Stimulated activated CD8-positive, alpha-beta memory T cell treated with anti-CD3 and anti-CD28 coated beads, Interleukin-7, amount 100 ng/mL, for 4 hours (primary cell): Measurements from ENCODE around the gene UXS1.

ENCODE experiments used
- DNase-seq, 2 donors: peaks; one replicate each; pipeline ENCODE4 v3.0.0-alpha.2; 2020; ENCODE audit warnings: low read depth in 2 of 2

The UXS1 gene

DNA sequence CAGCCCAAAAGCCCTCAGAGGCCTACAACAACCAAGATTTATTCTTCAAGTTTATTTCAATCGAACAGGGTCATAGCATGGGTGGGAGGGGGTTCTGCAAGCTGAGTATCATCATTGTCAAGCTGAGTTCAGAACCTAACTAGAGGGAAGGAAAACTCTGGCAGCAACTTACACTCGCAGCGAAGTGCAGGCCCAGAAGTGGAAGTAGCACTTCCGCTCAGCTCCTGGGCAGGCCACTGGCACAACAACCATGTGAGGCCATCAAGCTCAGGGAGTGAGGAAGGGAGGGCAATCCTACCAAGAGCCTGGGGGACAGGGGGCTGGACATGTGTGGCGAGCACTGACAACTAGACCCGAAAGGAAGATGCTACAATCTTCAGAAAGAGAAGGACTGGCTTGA, 4.8 kb downstream of the UXS1 start:
- no peak for DNase-seq

DNA sequence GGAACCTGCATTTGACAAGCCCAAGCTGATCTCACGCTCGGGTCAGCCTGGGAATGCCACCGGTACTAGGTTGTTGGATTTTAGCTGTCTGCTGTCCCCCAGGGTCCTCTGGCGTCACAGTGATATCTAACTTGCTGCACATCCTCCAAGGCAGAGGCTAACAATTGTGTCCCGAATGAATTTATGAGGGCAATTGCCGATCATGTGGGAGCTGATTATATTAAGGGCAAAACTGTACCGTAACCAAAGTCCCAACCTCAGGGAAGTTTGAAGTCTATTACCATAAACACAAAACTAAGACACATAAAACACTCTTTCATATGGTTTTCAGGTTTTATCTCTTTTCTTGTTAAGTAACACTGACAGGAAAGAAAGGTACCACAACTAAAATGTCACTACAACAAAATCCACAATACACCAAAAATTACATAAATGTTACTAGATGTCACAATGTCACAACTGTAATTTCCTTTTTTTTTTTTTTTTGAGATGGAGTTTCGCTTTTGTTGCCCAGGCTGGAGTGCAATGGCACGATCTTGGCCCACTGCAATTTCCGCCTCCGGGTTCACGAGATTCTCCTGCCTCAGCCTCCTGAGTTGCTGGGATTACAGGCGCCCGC, 6.7 kb downstream of the UXS1 start:
- DNase-seq, result no peak

DNA sequence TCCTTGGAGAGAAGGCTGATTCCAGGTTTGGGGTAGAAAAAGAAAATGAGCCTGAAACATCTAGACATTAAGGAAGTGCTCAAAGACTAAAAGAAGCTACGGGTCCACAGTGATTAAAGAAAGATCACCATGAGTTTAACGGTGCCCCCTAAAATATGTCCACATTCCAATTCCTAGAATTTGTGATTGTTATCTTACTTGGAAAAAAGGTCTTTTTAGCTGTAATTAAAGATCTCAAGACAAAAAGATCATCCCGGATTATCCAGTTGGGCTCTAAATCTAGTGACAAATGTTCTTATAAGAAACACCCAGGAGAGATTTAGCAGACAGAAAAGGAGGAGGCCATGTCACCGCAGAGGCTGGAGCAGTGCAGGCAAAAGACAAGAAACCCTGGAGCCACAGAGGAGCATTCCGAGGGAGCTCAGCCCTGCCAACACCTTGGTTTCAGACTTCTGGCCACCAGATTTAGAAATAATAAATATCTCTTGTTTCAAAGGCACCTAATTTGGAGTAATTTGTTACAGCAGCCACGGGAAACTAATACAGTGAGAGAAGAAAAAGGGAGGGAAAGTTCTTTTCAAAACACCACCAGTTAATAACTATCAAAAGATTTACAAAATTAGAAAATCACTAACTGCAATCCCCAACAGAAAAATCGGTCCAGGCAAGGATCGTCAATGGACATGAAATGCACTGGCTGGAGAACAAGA, 8.5 kb downstream of the UXS1 start:
- DNase-seq, result no peak

DNA sequence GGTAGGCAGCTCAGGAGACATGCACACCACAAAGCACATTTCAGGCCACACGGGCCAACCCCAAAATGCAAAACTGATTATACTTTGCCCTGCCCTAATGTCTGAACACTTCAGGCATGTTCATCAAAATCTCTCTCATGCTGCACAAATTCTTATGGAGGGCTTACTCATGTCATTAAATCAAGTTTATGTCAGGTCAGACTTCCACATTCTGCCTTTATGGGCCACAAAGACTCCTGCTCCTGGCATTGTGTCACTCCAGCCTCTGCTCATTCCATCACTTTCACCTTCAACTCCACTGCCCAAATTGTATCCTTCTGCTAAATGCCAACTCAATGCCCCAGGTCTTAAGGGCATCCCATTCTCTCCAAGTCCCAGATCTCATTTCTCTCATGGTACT, 9.2 kb downstream of the UXS1 start:
- DNase-seq, result no peak

DNA sequence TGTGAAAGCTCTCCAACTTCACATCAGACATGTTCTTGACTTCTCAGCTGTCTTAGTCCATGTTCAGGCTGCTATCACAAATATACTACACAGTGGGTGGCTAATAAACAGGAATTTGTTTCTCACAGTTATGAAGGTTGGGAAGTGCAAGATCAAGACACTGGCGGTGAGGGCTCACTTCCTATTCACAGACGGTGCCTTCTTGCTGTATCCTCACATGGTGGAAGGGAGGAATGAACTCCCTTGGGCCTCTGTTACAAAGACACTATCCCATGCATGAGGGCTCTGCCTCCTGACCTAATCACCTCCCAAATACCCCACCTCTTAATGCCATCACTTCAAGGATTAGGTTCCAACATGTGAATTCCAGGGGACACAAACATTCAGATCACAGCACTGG, 9.7 kb downstream of the UXS1 start:
- no peak for DNase-seq

DNA sequence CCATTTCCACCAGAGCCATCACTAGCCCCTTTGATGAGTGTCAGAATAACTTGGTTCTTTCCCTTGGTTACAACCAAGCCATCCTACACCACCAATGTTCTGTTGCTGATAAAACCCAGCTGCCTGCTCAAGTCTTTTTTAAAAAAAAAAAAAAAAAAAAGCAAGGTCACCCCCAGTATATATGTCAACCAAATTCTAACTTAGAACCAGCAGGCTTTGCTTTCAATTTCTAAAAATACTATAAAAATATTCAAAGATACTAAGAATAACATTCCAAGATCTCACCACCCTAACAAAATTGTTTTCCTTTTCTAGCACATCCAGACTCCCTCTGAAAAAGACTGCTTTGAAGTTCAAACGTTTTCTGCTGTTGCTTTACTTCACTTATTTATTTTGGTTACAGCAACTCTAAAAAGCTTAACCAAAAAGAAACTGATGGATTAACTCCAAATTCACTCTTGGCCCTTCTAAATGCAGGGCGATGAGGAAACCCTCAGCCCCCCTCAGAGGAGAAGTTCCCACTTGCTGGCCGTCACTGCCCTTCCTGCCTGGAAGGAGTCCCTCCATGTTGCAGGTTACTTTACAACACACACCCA, 10.9 kb downstream of the UXS1 start:
- no peak for DNase-seq

DNA sequence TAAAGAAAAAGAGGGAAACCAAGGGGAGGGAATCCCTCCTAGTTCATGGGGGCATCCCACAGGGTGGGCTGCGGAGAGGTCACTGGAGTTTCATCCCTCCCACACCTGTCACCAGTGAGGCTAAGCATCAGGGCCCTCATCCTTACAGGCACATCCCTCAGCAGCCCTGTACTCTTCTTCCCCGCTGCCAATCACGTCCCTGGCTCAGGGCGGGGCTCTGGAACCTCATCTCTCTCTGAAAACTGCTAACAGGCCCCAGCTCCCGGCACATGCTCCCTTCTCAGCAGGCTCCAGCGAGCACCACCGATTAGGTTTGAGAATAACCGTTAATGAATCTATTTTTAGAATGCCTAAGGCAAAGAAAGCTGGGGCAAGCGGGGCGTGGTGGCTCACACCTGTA, 13.0 kb downstream of the UXS1 start:
- DNase-seq, result no peak

DNA sequence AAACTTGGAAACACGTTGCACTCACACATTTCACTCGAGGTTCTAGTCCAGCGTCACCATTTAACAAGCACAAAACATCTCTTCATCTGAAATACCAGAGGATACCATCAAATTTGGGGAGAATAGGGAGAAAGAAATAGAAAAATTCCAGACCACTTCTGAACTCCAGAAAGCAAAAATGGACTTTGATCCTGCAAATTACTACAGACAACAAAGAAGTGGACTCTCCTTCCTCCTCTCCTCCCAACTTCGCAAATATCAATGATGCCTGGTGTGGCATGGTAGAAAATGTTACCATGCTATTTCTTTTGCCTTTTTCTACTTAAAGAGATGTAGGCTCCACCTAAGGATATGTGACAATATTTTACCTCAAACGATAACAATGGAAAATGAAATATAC, 13.5 kb downstream of the UXS1 start:
- no peak for DNase-seq

DNA sequence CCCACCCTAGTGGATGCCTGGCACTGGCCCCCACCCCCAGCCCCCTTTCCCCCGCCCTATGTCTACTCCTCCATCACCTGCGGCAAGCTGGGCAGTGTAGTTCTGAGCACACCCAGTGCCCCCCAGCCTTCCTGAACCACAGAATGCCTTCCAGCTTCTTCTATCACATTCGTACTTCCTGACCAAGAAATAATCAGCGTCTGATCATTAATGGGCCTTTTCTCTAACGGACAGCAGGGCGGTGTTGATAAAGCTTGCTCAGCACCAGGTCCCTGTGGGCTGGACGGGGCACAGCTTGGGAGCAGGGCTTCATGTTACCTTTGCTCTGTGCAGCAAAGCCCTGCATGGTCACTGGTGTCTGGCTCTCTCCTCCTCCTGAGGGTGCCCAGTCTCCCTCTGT, 15.4 kb downstream of the UXS1 start:
- no peak for DNase-seq

DNA sequence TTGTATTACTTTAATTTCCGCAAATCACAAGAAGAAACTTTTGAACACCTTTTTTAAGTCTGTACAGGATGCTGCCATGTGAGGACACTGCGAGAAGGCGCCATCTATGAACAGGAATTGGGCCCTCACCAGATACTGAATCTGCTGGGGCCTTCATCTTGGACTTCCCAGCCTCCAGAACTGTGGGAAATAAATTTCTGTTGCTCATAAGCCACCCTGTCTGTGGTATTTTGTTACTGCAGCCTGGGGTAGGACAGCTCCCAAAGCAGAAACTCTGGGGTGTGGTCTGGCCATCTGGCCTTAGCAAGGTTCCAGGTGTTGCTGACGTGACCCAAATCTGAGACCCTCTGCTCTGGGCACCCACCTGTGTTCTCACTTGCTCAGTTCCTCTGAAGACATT, 16.5 kb downstream of the UXS1 start:
- DNase-seq, result no peak

DNA sequence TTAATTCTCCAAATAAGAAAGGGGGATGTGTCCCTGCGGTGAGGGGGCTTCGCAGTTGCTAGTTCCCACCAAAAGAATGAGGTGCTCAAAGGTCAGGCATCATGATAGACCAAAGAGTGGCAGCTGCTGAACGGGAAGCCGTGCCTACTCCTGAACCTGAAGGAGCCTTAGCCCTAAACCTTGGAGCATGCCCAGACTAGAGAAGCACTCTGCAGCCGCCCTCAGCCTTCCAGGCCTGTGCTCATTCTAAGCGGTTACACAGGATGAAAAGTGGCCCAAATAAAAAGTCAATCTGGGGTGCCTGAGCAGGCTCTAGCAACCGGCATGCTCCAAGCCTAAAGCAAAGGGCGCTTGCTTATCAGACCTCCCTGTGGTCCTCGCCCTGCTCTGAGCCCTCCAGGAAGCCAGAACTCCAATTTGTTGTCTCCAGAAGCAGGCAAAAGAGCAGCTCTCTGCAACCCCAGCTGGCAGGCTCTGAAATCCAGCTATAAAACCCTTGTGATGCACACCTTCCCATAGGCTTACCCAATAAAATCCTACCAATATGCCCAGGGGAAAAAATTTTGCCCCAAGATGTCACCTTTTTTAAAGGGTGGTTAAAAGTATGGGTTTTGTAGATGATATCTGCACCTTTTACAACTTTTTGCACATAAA, 17.5 kb downstream of the UXS1 start:
- no peak for DNase-seq

DNA sequence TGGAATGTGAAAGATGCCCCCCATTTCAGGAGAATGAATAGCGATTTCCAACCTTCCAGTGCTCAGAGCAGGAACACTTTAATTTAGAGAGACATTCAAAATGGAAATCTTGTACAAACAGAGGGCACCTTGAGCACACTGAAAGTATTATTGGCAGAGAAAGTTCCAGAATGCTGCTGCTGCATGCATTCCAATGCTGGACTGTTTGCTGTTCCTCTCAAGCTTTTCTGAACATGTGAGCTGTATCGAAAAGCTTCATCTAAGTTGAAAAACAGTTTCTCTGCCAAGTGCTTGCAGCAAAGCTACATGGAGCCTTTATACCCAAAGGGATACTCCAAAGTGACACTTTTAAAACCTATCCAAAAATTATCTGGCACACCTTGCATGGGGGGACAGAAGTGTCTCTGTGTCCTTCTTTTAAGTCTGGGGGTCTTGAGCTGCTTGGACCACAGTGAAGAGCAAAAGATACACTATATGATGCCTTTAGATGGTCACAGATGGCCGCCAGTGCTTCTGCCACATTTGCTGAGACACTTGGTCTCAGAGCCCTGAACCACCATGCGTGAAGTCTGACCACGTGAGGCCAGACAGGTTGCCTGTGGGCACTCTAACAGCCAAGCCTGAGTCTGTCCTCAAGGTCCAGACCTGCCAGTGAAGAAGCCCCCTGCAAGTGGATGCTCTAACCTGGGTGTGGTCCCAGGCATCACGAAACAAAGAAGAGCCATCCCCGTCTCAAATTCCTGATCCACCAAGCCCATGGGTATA, 18.8 kb downstream of the UXS1 start:
- no peak for DNase-seq

DNA sequence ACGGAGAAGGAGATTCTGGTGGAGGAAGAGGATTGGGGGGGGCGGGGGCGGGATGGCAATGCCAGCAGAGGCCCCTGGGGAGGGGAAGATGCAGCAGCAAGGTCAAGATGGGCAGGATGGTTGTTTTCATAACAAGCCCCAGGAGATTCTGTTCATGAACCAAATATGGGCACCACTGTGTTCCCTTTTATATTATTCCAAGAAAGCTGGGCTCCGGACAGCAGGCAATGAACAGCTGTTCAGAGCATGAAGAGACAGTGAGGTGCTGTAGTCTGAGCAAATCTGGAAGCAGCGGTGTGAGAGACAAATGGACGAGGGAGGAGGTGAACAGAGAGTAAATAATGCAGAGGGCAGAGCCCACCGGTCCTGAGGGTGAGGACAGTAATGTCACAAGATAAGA, 20.0 kb downstream of the UXS1 start:
- DNase-seq, result no peak

DNA sequence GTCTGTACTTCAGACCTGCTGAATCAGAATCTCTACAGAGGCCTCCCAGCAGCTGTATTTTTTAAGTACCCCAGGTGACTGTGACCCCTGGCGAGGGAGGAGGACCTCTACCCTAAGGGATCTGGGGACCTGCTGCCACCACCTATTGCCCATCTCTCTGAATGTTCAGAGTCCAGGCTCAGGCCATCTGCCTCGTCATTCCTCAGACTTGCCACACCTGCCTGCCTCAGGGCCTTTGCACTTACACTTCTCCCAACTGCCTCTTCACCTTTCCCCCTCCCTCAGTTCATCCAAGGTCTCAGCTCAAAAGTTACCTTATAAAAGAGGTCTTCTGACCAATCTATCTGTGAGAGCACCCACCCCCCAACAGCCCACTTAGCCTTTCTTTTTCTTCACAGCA, 21.5 kb downstream of the UXS1 start:
- DNase-seq, result no peak

DNA sequence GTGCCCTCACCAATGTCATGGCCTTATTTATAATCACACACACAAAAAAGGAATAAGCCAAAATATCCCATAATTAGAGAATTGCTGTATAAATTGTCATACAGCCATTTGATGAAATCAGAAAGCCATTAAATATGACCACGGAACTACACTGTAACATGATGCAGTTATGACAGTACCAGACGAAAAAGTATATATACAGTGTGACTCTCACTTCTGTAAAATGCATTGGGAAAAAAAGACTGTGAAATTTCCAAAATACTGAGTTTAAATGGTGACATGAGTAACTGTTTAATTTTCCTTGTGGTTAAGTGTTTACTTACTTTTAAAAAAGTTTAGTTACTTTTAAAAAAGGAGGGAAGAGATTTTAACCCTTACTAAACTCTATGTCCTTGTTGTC, 25.4 kb downstream of the UXS1 start:
- DNase-seq, result no peak

DNA sequence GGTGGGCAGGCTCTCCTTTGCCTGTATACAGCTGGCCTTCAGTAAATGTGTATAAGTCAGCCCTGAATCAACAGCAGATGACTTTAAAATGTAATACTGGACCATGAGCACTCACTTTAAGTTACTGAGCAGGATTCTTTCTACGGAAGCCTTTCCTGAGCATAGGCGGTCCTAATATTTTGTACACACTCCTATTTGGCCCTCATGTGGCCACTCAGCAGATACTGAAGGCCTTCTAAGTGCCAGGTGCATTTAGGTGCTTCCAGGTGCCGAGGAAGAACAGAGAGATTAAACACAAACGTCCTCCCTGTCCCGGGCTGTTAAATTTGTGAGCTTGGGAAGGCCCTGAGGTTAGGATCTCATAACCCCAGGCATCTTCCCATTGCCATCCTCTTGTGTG, 27.0 kb downstream of the UXS1 start:
- DNase-seq, result no peak

DNA sequence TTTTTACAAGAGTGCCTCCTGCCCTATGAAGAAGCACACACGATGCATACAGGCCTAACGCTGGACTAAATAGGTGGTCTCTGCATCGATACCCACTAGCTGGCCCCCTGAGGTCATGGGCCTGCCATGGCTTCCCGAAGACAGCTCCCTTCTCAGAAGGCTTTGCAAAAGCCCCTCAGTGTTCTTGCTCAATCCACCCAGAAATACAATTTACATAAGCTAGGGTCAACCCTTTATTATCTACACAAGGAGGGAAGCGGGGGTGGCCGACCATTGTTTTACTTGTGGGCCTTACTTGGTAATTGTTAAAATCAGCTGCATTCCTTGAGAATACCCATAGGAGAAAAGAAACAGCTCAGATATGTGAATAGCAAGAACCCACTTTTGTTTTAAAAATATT, 28.5 kb downstream of the UXS1 start:
- DNase-seq, result no peak

DNA sequence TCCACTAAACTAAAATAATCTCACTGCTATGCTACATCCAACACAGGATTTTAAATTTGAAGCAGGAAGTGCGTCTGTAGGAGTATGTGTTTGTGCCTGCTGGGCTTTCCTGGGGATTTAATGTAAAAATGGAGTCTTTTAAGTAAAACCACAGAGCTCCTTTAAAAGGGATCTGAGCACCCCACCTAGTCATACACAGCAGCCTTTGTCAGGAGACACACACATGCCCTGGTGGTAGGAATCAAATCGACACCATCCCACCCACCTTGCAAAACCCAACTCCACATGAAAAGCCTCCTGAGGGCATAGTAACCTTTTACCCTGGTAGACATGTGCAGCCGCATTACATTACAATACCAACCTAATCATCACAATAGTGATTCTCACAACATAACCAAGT, 29.1 kb downstream of the UXS1 start:
- DNase-seq, result no peak

DNA sequence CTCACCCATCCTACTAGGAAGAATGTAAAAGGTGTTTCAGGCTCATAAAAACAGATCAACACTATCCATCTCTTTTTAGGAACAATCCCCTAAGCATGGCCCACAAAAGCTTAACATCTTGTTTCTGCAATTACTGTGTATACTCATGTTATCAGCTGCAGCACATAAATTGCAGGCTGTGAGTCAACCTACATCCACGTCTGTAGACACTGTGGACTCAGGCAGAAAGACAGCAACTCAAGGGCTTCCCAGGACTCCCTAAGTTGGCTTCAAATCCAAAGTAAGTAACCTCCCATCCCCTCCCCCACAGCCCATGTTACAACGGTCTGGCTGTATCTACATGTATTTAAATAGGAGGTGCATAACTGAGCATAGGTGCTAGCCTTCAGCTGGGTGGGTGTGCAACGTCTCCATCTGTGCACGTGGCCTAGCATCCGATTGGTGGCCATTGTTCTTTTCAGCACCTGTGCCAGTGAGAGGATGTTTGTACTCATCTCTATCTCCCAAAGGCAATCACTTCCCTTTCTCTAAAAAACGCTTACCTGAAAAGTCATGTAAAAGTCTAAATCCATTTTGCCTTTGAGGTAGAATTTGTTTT, 30.1 kb downstream of the UXS1 start:
- DNase-seq, result no peak

DNA sequence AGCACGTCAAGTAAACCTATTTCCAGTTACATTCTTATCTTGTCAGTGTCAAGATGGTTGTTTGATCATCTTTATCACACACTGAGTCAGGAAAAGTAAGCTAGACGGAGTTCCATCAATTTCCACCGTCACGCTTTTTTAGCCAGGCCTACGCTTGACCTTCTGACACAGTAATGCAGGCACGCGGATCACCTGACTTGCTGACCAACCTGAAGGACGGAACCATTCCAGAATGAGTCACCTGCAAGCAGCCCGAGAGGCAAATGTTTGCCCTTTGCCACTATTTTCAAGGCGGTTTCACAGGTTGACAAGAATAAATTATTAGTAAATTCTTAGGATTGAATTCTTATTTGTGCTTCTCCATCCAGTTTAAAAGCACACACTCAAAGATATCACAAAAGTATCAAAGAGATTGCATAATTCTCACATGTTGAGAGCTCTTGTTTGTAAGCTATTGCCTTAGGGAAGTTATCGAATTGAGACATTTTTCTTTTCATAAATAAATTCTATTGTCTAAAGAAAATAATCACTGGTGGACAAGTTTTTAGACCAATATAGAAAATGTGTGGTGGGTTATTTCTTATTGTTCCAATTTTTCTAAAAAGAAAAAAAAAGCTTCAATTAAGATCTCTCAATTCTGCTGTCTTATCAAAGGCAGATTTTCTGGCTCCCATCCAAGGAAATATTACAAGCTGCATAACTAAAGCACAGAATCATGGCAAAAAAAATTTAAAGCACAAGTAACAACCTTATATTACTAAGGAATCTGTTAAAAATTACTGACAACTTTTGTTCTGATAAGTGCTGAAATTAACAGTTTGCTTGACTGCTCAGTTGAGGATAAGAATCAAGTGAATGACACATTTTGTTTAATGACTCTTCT, 31.9 kb downstream of the UXS1 start:
- no peak for DNase-seq

DNA sequence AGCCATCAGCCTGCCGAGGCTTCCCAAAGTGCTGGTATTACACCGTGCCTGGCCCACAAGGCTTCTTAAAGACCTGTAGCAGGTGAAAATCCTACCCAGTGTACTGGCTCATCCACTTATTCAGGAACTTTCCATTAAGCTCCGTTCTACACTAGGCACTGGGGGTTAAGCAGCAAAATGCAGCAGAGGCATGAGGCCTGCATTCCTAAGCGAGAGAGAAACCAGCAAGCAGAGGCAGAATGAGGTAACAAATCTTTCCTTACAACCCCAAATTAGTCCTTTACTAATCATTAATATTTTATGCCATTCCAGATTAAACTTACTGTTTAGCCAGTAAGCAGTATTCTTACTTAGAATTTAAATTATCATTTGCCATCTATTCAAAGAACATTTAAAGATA, 32.8 kb downstream of the UXS1 start:
- no peak for DNase-seq
